Measurements from ENCODE around the gene MIR17HG.

The MIR17HG gene

DNA sequence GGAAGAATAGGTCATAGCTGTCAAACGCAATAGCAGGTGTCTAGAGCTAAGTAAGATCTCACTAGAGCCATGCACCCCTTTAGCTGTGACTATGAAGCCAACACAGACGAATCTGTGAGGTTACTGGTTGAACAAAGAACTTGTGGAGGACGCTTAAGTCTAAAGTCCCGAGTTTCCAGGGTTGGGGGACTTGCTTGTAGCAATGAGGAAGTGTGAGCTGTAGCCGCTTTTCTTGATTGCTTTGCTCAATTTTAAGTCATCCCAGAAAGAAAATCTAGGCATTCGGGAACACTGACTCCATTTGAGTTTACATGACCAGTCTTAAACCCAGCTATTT, 52.5 kb downstream of the MIR17HG start:
- Histone ChIP-seq H3K18ac (ENCODE audit: low read depth in 1 of 2, low read length in 2 of 2) (no peak overlapping the region), H3K4ac (ENCODE audit: low read depth in 1 of 2, low read length in 2 of 2) (no peak overlapping the region), H3K27me3 (ENCODE audit: control insufficient read depth in 1 of 2, insufficient read depth in 1 of 2, low read length in 2 of 2) (peaks cover 12 to 69% of the 10 kb centered on the region in 2 experiments), H3K36me3 (ENCODE audit: control insufficient read depth in 1 of 2, insufficient read depth in 2 of 2, low read depth in 1 of 2, low read length in 2 of 2) (no peaks in the 10 kb centered on the region), H3K23ac (ENCODE audit: low read length in 2 of 2) (no peak overlapping the region), H2BK5ac (ENCODE audit: low read depth, low read length, poor library complexity, severe bottlenecking) (no peak overlapping the region), H2BK120ac (ENCODE audit: low read depth, low read length) (no peak overlapping the region), H3K9me3 (ENCODE audit: control insufficient read depth, low read length) (no peaks in the 10 kb centered on the region), H3K9ac (ENCODE audit: low read length) (no peak overlapping the region), H3K4me2 (ENCODE audit: low read length, poor library complexity, severe bottlenecking) (no peak overlapping the region), H3K14ac (ENCODE audit: low read length in 2 of 2) (no peak overlapping the region), H3K79me1 (replicated peaks; ENCODE audit: low read length, poor library complexity, severe bottlenecking) (no peaks in the 10 kb centered on the region), H3K27ac (ENCODE audit: low read length, poor library complexity, severe bottlenecking) (no peak overlapping the region), H3K4me1 (ENCODE audit: control insufficient read depth, insufficient read depth, low read depth, low read length) (peaks cover 8% of the 10 kb centered on the region), H2AFZ (ENCODE audit: low read depth, low read length) (no peak overlapping the region), H4K91ac (ENCODE audit: low read length) (no peak overlapping the region), H2BK15ac (ENCODE audit: low read depth, poor library complexity, severe bottlenecking) (no peak overlapping the region), H3K4me3 (ENCODE audit: insufficient read depth in 1 of 2, low read depth in 1 of 2, low read length in 2 of 2) (no peak overlapping the region), H4K8ac (ENCODE audit: low read length) (no peak overlapping the region), H2BK12ac (ENCODE audit: low read length in 2 of 2) (no peak overlapping the region), H2AK5ac (ENCODE audit: low read length, severe bottlenecking) (no peak overlapping the region)
- 88% methylated on average over 6 of the region's 6 CpGs for WGBS
- DNase-seq: no peak

DNA sequence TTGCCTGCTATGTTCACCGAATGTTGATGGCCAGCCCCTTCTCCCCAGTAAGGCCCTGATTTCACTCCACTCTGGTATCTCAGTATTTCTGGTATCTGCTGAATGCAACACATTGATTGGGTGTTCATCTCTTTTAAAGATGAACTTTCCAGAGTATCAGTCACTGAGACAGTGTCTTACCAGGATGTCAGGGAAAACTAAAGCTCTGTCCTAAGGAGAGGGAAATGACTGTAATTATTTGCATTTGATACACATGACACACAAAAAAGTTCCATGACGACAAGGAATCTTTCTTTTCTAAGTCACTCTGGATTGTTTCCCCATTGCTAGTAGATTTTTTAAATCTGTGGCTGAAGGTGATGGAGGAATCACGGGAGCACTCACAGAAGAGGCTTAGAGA, 53.2 kb downstream of the MIR17HG start:
- no peak overlapping the region for H4K91ac ChIP-seq (ENCODE audit: low read length)
- no peak overlapping the region for H3K27ac ChIP-seq (ENCODE audit: low read length, poor library complexity, severe bottlenecking)
- H3K4me2 ChIP-seq (ENCODE audit: low read length, poor library complexity, severe bottlenecking): no peak overlapping the region
- DNase-seq: no peak
- no peaks in the 10 kb centered on the region for H3K9me3 ChIP-seq (ENCODE audit: control insufficient read depth, low read length)
- no peaks in the 10 kb centered on the region for H3K36me3 ChIP-seq (ENCODE audit: control insufficient read depth in 1 of 2, insufficient read depth in 2 of 2, low read depth in 1 of 2, low read length in 2 of 2)
- WGBS: 75% methylated on average over 2 of the region's 3 CpGs
- H3K14ac ChIP-seq (ENCODE audit: low read length in 2 of 2): no peak overlapping the region
- no peak overlapping the region for H3K18ac ChIP-seq (ENCODE audit: low read depth in 1 of 2, low read length in 2 of 2)
- no peaks in the 10 kb centered on the region for H3K79me1 ChIP-seq (replicated peaks; ENCODE audit: low read length, poor library complexity, severe bottlenecking)
- no peak overlapping the region for H4K8ac ChIP-seq (ENCODE audit: low read length)
- no peak overlapping the region for H3K9ac ChIP-seq (ENCODE audit: low read length)
- no peak overlapping the region for H2BK12ac ChIP-seq (ENCODE audit: low read length in 2 of 2)
- no peak overlapping the region for H2AFZ ChIP-seq (ENCODE audit: low read depth, low read length)
- H2BK15ac ChIP-seq (ENCODE audit: low read depth, poor library complexity, severe bottlenecking): no peak overlapping the region
- no peak overlapping the region for H2BK120ac ChIP-seq (ENCODE audit: low read depth, low read length)
- H3K4me3 ChIP-seq (ENCODE audit: insufficient read depth in 1 of 2, low read depth in 1 of 2, low read length in 2 of 2): no peak overlapping the region
- no peak overlapping the region for H2AK5ac ChIP-seq (ENCODE audit: low read length, severe bottlenecking)
- H3K23ac ChIP-seq (ENCODE audit: low read length in 2 of 2): no peak overlapping the region
- H3K27me3 ChIP-seq (ENCODE audit: control insufficient read depth in 1 of 2, insufficient read depth in 1 of 2, low read length in 2 of 2): peaks cover 11 to 66% of the 10 kb centered on the region in 2 experiments
- H2BK5ac ChIP-seq (ENCODE audit: low read depth, low read length, poor library complexity, severe bottlenecking): no peak overlapping the region
- peaks cover 8% of the 10 kb centered on the region for H3K4me1 ChIP-seq (ENCODE audit: control insufficient read depth, insufficient read depth, low read depth, low read length)
- no peak overlapping the region for H3K4ac ChIP-seq (ENCODE audit: low read depth in 1 of 2, low read length in 2 of 2)

DNA sequence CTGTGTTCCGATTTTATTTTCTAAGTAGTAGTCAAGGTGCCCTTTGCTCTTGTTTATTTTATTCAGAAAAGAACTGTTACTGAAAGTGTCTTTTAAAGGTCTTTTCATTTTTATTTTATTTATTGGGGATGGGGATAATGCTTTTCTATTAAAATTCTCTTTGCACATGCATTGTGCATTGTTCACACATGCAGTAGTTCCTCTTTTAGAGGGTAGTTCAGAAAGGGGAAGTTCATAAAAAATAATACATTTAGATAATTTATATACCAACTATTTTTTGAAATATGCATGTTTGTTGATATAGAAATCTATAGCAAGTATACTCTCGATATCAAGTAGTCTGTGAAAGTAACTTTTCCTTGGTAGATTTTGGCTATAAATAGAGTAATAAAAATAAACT, 54.4 kb downstream of the MIR17HG start:
- no peaks in the 10 kb centered on the region for H3K79me1 ChIP-seq (replicated peaks; ENCODE audit: low read length, poor library complexity, severe bottlenecking)
- H2BK120ac ChIP-seq (ENCODE audit: low read depth, low read length): no peak overlapping the region
- H4K8ac ChIP-seq (ENCODE audit: low read length): no peak overlapping the region
- H2AK5ac ChIP-seq (ENCODE audit: low read length, severe bottlenecking): no peak overlapping the region
- no peaks in the 10 kb centered on the region for H3K36me3 ChIP-seq (ENCODE audit: control insufficient read depth in 1 of 2, insufficient read depth in 2 of 2, low read depth in 1 of 2, low read length in 2 of 2)
- no peak overlapping the region for H3K14ac ChIP-seq (ENCODE audit: low read length in 2 of 2)
- H3K9ac ChIP-seq (ENCODE audit: low read length): no peak overlapping the region
- H2BK12ac ChIP-seq (ENCODE audit: low read length in 2 of 2): no peak overlapping the region
- no peak overlapping the region for H4K91ac ChIP-seq (ENCODE audit: low read length)
- no peak overlapping the region for H3K4ac ChIP-seq (ENCODE audit: low read depth in 1 of 2, low read length in 2 of 2)
- H2BK15ac ChIP-seq (ENCODE audit: low read depth, poor library complexity, severe bottlenecking): no peak overlapping the region
- no peak overlapping the region for H3K18ac ChIP-seq (ENCODE audit: low read depth in 1 of 2, low read length in 2 of 2)
- no peaks in the 10 kb centered on the region for H3K9me3 ChIP-seq (ENCODE audit: control insufficient read depth, low read length)
- H2BK5ac ChIP-seq (ENCODE audit: low read depth, low read length, poor library complexity, severe bottlenecking): no peak overlapping the region
- H3K4me3 ChIP-seq (ENCODE audit: insufficient read depth in 1 of 2, low read depth in 1 of 2, low read length in 2 of 2): no peak overlapping the region
- no peak overlapping the region for H3K4me2 ChIP-seq (ENCODE audit: low read length, poor library complexity, severe bottlenecking)
- 91% methylated on average over 1 of the region's 2 CpGs for WGBS
- no peak for DNase-seq
- H3K4me1 ChIP-seq (ENCODE audit: control insufficient read depth, insufficient read depth, low read depth, low read length): peaks cover 8% of the 10 kb centered on the region
- no peak overlapping the region for H2AFZ ChIP-seq (ENCODE audit: low read depth, low read length)
- no peak overlapping the region for H3K27ac ChIP-seq (ENCODE audit: low read length, poor library complexity, severe bottlenecking)
- H3K27me3 ChIP-seq (ENCODE audit: control insufficient read depth in 1 of 2, insufficient read depth in 1 of 2, low read length in 2 of 2): peaks cover 11 to 58% of the 10 kb centered on the region in 2 experiments
- H3K23ac ChIP-seq (ENCODE audit: low read length in 2 of 2): no peak overlapping the region
